ENCODE measurements around the gene TMEM178A. TPM values are rescaled to one million over a fixed set of nuclear protein-coding genes. Genes with fewer than 3 reads are reported as not detected.

TMEM178A gene
- total RNA-seq, 1 experiment from 2014 or later, result 7.5 TPM

DNA sequence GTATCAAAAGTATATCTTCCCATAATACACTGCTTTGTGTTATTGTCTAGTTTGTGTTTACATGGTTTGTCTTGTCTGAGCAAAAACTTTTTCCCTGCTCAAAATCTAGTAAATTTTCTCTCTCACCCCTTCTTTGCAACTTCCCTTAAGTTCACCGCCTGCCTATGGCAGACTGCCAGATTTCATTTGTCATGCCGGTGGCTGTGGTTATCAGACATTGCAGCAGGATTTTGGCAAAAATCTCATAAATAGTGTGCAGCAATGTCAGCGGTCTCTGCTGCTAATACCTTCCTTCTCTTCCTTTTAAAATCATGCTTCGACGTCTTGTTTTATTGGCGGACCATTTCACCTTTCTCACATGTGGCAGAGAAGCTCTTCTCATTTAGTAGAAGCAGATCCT, 45.6 kb upstream of the TMEM178A start:
- H2AFZ ChIP-seq (ENCODE audit: low read length), result no peak overlapping the region

More for the DNA sequence above, 45.6 kb upstream of the TMEM178A start:
- no peak overlapping the region for H3K14ac ChIP-seq (ENCODE audit: insufficient read depth, low read length)
- no peak overlapping the region for H2BK15ac ChIP-seq (ENCODE audit: low read depth, low read length)
- H3K4me3 Mint-ChIP-seq, result no peak overlapping the region
- DNase-seq, result no peak
- H3K23ac ChIP-seq (ENCODE audit: insufficient read length, low read depth, low read length), result no peak overlapping the region
- no peak overlapping the region for H3K56ac ChIP-seq (ENCODE audit: insufficient read length, low read depth, low read length)
- no peaks in the 10 kb centered on the region for H3K79me2 ChIP-seq (ENCODE audit: insufficient read depth, low read length)
- H3K4me1 ChIP-seq (ENCODE audit: insufficient read depth, low read length), result peaks cover 3% of the 10 kb centered on the region; the same call in 1 of the 2 replicates
- no peak overlapping the region for H3K4me2 ChIP-seq (ENCODE audit: insufficient read depth, insufficient read length, low read length)
- H3K9me3 Mint-ChIP-seq, result no peaks in the 10 kb centered on the region
- H3K18ac ChIP-seq (ENCODE audit: insufficient read length, low read depth, low read length), result no peak overlapping the region
- H3K79me1 ChIP-seq (ENCODE audit: insufficient read depth, low read depth, low read length, poor library complexity, severe bottlenecking), result no peaks in the 10 kb centered on the region
- H3K36me3 Mint-ChIP-seq (ENCODE audit: insufficient read depth in 1 of 3, low read depth in 3 of 3), result no peaks in the 10 kb centered on the region
- no peak overlapping the region for H2BK120ac ChIP-seq (ENCODE audit: low read depth, low read length, poor library complexity, severe bottlenecking)
- peaks cover under 1 to 9% of the 10 kb centered on the region in 2 experiments; a peak in 3 of 4 replicates for H3K4me1 Mint-ChIP-seq
- H3K27me3 Mint-ChIP-seq (ENCODE audit: low read depth), result no peaks in the 10 kb centered on the region; the same call in 1 of the 2 replicates
- TF ChIP-seq, protein P1, sequence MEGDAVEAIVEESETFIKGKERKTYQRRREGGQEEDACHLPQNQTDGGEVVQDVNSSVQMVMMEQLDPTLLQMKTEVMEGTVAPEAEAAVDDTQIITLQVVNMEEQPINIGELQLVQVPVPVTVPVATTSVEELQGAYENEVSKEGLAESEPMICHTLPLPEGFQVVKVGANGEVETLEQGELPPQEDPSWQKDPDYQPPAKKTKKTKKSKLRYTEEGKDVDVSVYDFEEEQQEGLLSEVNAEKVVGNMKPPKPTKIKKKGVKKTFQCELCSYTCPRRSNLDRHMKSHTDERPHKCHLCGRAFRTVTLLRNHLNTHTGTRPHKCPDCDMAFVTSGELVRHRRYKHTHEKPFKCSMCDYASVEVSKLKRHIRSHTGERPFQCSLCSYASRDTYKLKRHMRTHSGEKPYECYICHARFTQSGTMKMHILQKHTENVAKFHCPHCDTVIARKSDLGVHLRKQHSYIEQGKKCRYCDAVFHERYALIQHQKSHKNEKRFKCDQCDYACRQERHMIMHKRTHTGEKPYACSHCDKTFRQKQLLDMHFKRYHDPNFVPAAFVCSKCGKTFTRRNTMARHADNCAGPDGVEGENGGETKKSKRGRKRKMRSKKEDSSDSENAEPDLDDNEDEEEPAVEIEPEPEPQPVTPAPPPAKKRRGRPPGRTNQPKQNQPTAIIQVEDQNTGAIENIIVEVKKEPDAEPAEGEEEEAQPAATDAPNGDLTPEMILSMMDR (conservative IDR thresholded peaks at IDR 0.05), result no peak
- no peak overlapping the region for H3K4ac ChIP-seq (ENCODE audit: low read depth, low read length)
- WGBS (ENCODE audit: extremely low coverage, insufficient read length, low lambda C conversion rate), result no CpG with 5 or more reads among the region's 6 CpGs
- H3K23me2 ChIP-seq (ENCODE audit: insufficient read length, low read depth, low read length, poor library complexity, severe bottlenecking), result no peaks in the 10 kb centered on the region
- H3K9ac ChIP-seq (ENCODE audit: extremely low read depth, insufficient read length, low read length), result no peak overlapping the region
- H2AK5ac ChIP-seq (ENCODE audit: insufficient read length, low read length), result no peak overlapping the region
- no peak overlapping the region for H4K91ac ChIP-seq (ENCODE audit: insufficient read length, low read depth, low read length)
- no peak overlapping the region for H4K8ac ChIP-seq (replicated peaks; ENCODE audit: insufficient read length, low read depth, low read length)
- no peak overlapping the region for H2BK12ac ChIP-seq (ENCODE audit: insufficient read length, low read depth, low read length)
- H4K5ac ChIP-seq (ENCODE audit: insufficient read length, low read depth, low read length), result no peak overlapping the region
- H2BK20ac ChIP-seq (ENCODE audit: low read depth, low read length, poor library complexity, severe bottlenecking), result no peak overlapping the region
- H2BK5ac ChIP-seq (ENCODE audit: insufficient read length, low read length), result no peak overlapping the region
- H3K27me3 ChIP-seq (ENCODE audit: insufficient read depth, low read length), result no peaks in the 10 kb centered on the region
- no peak overlapping the region for H3K27ac ChIP-seq (ENCODE audit: insufficient read length, low read depth, low read length)
- H3K9me3 ChIP-seq (ENCODE audit: control insufficient read depth, low read depth, low read length), result no peaks in the 10 kb centered on the region
- no peaks in the 10 kb centered on the region for H4K20me1 ChIP-seq (ENCODE audit: control insufficient read depth, insufficient read depth, insufficient read length)
- H3K27ac Mint-ChIP-seq, result no peak overlapping the region
- no peak overlapping the region for H3T11ph ChIP-seq (ENCODE audit: low read length)

Measured in H9 (cell line).